ENCODE data around the gene SNRPA.

- TF ChIP-seq, protein P1, sequence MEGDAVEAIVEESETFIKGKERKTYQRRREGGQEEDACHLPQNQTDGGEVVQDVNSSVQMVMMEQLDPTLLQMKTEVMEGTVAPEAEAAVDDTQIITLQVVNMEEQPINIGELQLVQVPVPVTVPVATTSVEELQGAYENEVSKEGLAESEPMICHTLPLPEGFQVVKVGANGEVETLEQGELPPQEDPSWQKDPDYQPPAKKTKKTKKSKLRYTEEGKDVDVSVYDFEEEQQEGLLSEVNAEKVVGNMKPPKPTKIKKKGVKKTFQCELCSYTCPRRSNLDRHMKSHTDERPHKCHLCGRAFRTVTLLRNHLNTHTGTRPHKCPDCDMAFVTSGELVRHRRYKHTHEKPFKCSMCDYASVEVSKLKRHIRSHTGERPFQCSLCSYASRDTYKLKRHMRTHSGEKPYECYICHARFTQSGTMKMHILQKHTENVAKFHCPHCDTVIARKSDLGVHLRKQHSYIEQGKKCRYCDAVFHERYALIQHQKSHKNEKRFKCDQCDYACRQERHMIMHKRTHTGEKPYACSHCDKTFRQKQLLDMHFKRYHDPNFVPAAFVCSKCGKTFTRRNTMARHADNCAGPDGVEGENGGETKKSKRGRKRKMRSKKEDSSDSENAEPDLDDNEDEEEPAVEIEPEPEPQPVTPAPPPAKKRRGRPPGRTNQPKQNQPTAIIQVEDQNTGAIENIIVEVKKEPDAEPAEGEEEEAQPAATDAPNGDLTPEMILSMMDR (tag by site-specific recombination; IDR thresholded peaks at IDR 0.05) = no peak
- TF ChIP-seq, protein P2, sequence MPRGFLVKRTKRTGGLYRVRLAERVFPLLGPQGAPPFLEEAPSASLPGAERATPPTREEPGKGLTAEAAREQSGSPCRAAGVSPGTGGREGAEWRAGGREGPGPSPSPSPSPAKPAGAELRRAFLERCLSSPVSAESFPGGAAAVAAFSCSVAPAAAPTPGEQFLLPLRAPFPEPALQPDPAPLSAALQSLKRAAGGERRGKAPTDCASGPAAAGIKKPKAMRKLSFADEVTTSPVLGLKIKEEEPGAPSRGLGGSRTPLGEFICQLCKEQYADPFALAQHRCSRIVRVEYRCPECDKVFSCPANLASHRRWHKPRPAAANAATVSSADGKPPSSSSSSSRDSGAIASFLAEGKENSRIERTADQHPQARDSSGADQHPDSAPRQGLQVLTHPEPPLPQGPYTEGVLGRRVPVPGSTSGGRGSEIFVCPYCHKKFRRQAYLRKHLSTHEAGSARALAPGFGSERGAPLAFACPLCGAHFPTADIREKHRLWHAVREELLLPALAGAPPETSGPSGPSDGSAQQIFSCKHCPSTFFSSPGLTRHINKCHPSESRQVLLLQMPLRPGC (tag by site-specific recombination; IDR thresholded peaks at IDR 0.05) = no peak
- TF ChIP-seq YY1 (tag by site-specific recombination; IDR thresholded peaks at IDR 0.05) (no peak), ZNF169 (tag by site-specific recombination; IDR thresholded peaks at IDR 0.05) (no peak), ZBTB49 (tag by site-specific recombination; IDR thresholded peaks at IDR 0.05; ENCODE audit: low read depth) (no peak), SALL2 (tag by site-specific recombination; IDR thresholded peaks at IDR 0.05; ENCODE audit: borderline replicate concordance) (no peak), TSHZ1 (tag by site-specific recombination; IDR thresholded peaks at IDR 0.05; ENCODE audit: borderline replicate concordance) (no peak), ZFP69B (tag by site-specific recombination; IDR thresholded peaks at IDR 0.05) (no peak), ZNF37A (tag by site-specific recombination; IDR thresholded peaks at IDR 0.05) (no peak), TRIM28 (IDR thresholded peaks at IDR 0.05; ENCODE audit: borderline replicate concordance, low read length) (no peak), ZBTB7A (tag by site-specific recombination; IDR thresholded peaks at IDR 0.05; ENCODE audit: low read depth) (no peak), ZBTB20 (tag by site-specific recombination; IDR thresholded peaks at IDR 0.05) (no peak)
- TF ChIP-seq, protein P3, sequence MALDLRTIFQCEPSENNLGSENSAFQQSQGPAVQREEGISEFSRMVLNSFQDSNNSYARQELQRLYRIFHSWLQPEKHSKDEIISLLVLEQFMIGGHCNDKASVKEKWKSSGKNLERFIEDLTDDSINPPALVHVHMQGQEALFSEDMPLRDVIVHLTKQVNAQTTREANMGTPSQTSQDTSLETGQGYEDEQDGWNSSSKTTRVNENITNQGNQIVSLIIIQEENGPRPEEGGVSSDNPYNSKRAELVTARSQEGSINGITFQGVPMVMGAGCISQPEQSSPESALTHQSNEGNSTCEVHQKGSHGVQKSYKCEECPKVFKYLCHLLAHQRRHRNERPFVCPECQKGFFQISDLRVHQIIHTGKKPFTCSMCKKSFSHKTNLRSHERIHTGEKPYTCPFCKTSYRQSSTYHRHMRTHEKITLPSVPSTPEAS (tag by site-specific recombination; IDR thresholded peaks at IDR 0.05) = no peak
Measured at GRCh38 chr19:40704491-40705361, 46.3 kb upstream of the SNRPA start.
